ENCODE measurements around the gene C2orf74.

DNA sequence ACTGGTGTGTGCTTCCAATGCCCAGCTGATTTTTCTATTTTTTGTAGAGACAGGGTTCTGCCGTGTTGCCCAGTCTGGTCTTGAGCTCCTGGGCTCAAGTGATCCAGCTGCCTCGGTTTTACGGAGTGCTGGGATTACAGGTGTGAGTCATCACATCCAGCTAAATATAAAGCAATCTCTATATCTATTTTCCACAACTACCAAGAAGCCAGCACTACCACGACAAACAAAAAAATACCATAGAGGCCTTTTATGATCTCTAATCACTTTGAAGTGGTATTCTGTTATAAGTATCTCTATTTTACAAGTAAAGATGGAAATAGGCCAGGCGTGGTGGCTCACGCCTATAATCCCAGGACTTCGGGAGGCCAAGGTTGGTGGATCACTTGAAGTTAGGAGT, 34.7 kb downstream of the C2orf74 start:
- TF ChIP-seq, protein P1, sequence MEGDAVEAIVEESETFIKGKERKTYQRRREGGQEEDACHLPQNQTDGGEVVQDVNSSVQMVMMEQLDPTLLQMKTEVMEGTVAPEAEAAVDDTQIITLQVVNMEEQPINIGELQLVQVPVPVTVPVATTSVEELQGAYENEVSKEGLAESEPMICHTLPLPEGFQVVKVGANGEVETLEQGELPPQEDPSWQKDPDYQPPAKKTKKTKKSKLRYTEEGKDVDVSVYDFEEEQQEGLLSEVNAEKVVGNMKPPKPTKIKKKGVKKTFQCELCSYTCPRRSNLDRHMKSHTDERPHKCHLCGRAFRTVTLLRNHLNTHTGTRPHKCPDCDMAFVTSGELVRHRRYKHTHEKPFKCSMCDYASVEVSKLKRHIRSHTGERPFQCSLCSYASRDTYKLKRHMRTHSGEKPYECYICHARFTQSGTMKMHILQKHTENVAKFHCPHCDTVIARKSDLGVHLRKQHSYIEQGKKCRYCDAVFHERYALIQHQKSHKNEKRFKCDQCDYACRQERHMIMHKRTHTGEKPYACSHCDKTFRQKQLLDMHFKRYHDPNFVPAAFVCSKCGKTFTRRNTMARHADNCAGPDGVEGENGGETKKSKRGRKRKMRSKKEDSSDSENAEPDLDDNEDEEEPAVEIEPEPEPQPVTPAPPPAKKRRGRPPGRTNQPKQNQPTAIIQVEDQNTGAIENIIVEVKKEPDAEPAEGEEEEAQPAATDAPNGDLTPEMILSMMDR (IDR thresholded peaks at IDR 0.05; ENCODE audit: insufficient read depth, low read length, poor library complexity, severe bottlenecking), result no peak
- no peak for TF ChIP-seq EZH2phosphoT487 (conservative IDR thresholded peaks at IDR 0.05; ENCODE audit: low read length)

All from SU-DHL-6 (cell line).